ENCODE data around the gene KIF3B. TPM values are rescaled to one million over a fixed set of nuclear protein-coding genes. Genes with fewer than 3 reads are reported as not detected.
A peak's percentile ranks its signal among the peaks of the same experiment; 100 is the strongest.

Gene KIF3B
- total and polyA plus RNA-seq, 2 of the 13 experiments (the other 11 are each of a cell fraction or from before 2014, with no cell fraction given), result 23.6 to 28.8 TPM

DNA sequence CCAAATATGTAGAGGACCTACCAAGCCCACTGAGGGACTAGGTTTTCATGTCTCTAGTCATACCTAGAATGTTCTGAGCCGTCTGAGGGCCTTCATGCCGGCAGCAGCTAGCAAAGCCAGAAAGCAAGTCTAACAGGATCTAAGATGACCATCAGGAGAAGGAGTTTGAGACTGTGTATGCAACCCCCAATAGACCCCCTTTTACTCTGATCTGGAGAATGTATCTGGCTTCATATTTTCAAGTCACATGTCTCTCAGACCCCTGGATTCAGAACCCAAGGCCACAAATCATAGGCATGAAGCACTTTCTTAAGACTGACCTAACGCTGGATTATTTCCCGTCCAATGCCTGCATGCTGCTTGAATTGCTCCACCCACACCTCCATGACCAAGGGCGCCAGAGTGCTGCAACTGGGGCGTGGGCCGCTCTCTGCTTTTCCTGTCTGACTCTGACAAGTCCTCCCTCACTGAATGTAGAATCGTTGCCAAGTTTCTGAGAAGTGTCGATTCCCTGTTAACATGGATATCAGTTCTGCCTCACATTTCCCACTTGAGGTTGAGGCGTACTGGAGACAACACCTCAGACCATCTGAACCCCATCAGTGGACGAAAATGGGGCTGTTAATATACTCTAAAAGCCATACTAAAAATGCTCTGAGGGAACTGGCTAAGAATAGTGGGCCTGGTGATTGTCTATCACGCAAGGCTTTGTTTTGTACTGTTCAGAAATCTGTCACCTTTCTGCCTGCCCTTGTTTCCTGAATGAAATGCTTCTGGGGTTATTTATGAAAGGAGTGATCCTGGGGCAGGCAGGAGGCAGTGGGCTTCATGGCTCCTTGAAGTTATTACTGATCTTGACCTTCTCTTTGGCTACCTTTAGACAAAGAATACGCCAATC lies 56.8 kb downstream of the KIF3B start:
- TF ChIP-seq PHF21A (CRISPR knock-in tag; IDR thresholded peaks at IDR 0.05), result no peak
- TF ChIP-seq, protein P1, sequence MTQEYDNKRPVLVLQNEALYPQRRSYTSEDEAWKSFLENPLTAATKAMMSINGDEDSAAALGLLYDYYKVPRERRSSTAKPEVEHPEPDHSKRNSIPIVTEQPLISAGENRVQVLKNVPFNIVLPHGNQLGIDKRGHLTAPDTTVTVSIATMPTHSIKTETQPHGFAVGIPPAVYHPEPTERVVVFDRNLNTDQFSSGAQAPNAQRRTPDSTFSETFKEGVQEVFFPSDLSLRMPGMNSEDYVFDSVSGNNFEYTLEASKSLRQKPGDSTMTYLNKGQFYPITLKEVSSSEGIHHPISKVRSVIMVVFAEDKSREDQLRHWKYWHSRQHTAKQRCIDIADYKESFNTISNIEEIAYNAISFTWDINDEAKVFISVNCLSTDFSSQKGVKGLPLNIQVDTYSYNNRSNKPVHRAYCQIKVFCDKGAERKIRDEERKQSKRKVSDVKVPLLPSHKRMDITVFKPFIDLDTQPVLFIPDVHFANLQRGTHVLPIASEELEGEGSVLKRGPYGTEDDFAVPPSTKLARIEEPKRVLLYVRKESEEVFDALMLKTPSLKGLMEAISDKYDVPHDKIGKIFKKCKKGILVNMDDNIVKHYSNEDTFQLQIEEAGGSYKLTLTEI (CRISPR knock-in tag; conservative IDR thresholded peaks at IDR 0.05), result no peak
- TF ChIP-seq KAT8 (CRISPR knock-in tag; IDR thresholded peaks at IDR 0.05), result no peak
- TF ChIP-seq, protein P2, sequence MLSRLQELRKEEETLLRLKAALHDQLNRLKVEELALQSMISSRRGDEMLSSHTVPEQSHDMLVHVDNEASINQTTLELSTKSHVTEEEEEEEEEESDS (CRISPR knock-in tag; IDR thresholded peaks at IDR 0.05; ENCODE audit: borderline replicate concordance), result no peak
- TF ChIP-seq, protein P3, sequence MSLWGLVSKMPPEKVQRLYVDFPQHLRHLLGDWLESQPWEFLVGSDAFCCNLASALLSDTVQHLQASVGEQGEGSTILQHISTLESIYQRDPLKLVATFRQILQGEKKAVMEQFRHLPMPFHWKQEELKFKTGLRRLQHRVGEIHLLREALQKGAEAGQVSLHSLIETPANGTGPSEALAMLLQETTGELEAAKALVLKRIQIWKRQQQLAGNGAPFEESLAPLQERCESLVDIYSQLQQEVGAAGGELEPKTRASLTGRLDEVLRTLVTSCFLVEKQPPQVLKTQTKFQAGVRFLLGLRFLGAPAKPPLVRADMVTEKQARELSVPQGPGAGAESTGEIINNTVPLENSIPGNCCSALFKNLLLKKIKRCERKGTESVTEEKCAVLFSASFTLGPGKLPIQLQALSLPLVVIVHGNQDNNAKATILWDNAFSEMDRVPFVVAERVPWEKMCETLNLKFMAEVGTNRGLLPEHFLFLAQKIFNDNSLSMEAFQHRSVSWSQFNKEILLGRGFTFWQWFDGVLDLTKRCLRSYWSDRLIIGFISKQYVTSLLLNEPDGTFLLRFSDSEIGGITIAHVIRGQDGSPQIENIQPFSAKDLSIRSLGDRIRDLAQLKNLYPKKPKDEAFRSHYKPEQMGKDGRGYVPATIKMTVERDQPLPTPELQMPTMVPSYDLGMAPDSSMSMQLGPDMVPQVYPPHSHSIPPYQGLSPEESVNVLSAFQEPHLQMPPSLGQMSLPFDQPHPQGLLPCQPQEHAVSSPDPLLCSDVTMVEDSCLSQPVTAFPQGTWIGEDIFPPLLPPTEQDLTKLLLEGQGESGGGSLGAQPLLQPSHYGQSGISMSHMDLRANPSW (CRISPR knock-in tag; IDR thresholded peaks at IDR 0.05; ENCODE audit: borderline replicate concordance), result no peak
- no peak for TF ChIP-seq POLR2AphosphoS5 (IDR thresholded peaks at IDR 0.05; ENCODE audit: low read depth, low read length)
- no peak for TF ChIP-seq POLR2A (IDR thresholded peaks at IDR 0.05; ENCODE audit: insufficient read depth in 1 of 2, low read depth in 2 of 2, low read length in 2 of 2)
- TF ChIP-seq, protein P4, sequence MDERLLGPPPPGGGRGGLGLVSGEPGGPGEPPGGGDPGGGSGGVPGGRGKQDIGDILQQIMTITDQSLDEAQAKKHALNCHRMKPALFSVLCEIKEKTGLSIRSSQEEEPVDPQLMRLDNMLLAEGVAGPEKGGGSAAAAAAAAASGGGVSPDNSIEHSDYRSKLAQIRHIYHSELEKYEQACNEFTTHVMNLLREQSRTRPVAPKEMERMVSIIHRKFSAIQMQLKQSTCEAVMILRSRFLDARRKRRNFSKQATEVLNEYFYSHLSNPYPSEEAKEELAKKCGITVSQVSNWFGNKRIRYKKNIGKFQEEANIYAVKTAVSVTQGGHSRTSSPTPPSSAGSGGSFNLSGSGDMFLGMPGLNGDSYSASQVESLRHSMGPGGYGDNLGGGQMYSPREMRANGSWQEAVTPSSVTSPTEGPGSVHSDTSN (CRISPR knock-in tag; IDR thresholded peaks at IDR 0.05), result no peak
- TF ChIP-seq, protein P5, sequence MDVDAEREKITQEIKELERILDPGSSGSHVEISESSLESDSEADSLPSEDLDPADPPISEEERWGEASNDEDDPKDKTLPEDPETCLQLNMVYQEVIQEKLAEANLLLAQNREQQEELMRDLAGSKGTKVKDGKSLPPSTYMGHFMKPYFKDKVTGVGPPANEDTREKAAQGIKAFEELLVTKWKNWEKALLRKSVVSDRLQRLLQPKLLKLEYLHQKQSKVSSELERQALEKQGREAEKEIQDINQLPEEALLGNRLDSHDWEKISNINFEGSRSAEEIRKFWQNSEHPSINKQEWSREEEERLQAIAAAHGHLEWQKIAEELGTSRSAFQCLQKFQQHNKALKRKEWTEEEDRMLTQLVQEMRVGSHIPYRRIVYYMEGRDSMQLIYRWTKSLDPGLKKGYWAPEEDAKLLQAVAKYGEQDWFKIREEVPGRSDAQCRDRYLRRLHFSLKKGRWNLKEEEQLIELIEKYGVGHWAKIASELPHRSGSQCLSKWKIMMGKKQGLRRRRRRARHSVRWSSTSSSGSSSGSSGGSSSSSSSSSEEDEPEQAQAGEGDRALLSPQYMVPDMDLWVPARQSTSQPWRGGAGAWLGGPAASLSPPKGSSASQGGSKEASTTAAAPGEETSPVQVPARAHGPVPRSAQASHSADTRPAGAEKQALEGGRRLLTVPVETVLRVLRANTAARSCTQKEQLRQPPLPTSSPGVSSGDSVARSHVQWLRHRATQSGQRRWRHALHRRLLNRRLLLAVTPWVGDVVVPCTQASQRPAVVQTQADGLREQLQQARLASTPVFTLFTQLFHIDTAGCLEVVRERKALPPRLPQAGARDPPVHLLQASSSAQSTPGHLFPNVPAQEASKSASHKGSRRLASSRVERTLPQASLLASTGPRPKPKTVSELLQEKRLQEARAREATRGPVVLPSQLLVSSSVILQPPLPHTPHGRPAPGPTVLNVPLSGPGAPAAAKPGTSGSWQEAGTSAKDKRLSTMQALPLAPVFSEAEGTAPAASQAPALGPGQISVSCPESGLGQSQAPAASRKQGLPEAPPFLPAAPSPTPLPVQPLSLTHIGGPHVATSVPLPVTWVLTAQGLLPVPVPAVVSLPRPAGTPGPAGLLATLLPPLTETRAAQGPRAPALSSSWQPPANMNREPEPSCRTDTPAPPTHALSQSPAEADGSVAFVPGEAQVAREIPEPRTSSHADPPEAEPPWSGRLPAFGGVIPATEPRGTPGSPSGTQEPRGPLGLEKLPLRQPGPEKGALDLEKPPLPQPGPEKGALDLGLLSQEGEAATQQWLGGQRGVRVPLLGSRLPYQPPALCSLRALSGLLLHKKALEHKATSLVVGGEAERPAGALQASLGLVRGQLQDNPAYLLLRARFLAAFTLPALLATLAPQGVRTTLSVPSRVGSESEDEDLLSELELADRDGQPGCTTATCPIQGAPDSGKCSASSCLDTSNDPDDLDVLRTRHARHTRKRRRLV (CRISPR knock-in tag; IDR thresholded peaks at IDR 0.05), result no peak
- TF ChIP-seq TBX2 (CRISPR knock-in tag; IDR thresholded peaks at IDR 0.05; ENCODE audit: borderline replicate concordance), result no peak
- TF ChIP-seq ZNF3 (CRISPR knock-in tag; IDR thresholded peaks at IDR 0.05), result no peak
- TF ChIP-seq MAFK (conservative IDR thresholded peaks at IDR 0.05 in 1 of 2, IDR thresholded peaks at IDR 0.05 in 1 of 2; ENCODE audit: low read length in 2 of 2), result no peak
- TF ChIP-seq ZNF253 (CRISPR knock-in tag; IDR thresholded peaks at IDR 0.05; ENCODE audit: borderline replicate concordance), result no peak
- H3K4me2 ChIP-seq (ENCODE audit: low read depth, low read length), result no peak overlapping the region
- no peak for FAIRE-seq
- H3K4me3 ChIP-seq (replicated peaks in 1 of 3; ENCODE audit: insufficient read depth in 1 of 3, low read depth in 2 of 3, low read length in 3 of 3), result no peak overlapping the region
- no peak for DNase-seq (ENCODE audit: low spot score)
- no peak overlapping the region for H2AFZ ChIP-seq (ENCODE audit: low read length)
- peaks cover 12 to 36% of the 10 kb centered on the region in 2 experiments for H3K36me3 ChIP-seq (replicated peaks in 1 of 2; ENCODE audit: control insufficient read depth in 1 of 2, insufficient read depth in 2 of 2, low read length in 2 of 2)
- ChIA-PET POLR2A (interaction anchor here (0.7 kb wide), 1 partner anchor 9 kb away, joined by 4 read pairs; no protein-coding TSS in a partner anchor), CTCF (ENCODE audit: low intra/inter-chr PET ratio, low total read pairs) (no interaction called here)
- BruUV-seq (replicated peaks), result TSS peak; percentile 40
- intact Hi-C loops (cut with micrococcal nuclease; ENCODE audit: unreplicated experiment) (no loop called here), in situ Hi-C loops (cut with HindIII; ENCODE audit: extremely low pct_ligation_motif_present, low pct_unique_long_range_greater_than_20kb) (no loop called here)
- no peaks in the 10 kb centered on the region for H3K79me2 ChIP-seq (ENCODE audit: insufficient read depth, low read length)
- no peaks in the 10 kb centered on the region for H3K27me3 ChIP-seq (ENCODE audit: control insufficient read depth in 1 of 2, insufficient read depth in 2 of 2, low read length in 2 of 2)
- no peak overlapping the region for H3K9ac ChIP-seq (ENCODE audit: insufficient read depth, low read depth, low read length)
- H3K27ac ChIP-seq (ENCODE audit: extremely low read length, insufficient read depth, low read length), result no peak overlapping the region
- no peaks in the 10 kb centered on the region for H4K20me1 ChIP-seq (ENCODE audit: insufficient read depth, low read length)
- ATAC-seq, result no peak
- no peaks in the 10 kb centered on the region for H3K9me3 ChIP-seq (ENCODE audit: low read length)
- peaks cover 53% of the 10 kb centered on the region for H3K4me1 ChIP-seq (ENCODE audit: insufficient read depth, low read length)
- 92% methylated on average over 13 of the region's 13 CpGs for WGBS (ENCODE audit: low lambda C conversion rate)
